Endodermal cell (in vitro differentiated cells): Measurements from ENCODE around the gene WFS1. TPM values are rescaled to one million over a fixed set of nuclear protein-coding genes. Genes with fewer than 3 reads are reported as not detected.
A peak's percentile ranks its signal among the peaks of the same experiment; 100 is the strongest.

Source experiments
- DNase-seq: peaks from one replicate; pipeline ENCODE4 v3.0.0-alpha.2; 2017
- H3K27ac ChIP-seq: 2 replicates; pipeline ENCODE4 v1.5.1; 2013; ENCODE audit warnings: mild to moderate bottlenecking, low read depth, low read length, moderate library complexity
- H3K27me3 ChIP-seq: 2 replicates; pipeline ENCODE4 v1.6.1; 2013; ENCODE audit warnings: mild to moderate bottlenecking, low read length, moderate library complexity; ENCODE audit not compliant: insufficient read depth, control insufficient read depth, poor library complexity, severe bottlenecking
- H3K36me3 ChIP-seq: 2 replicates; pipeline ENCODE4 v1.7.0; 2013; ENCODE audit warnings: mild to moderate bottlenecking, low read length, moderate library complexity; ENCODE audit not compliant: control insufficient read depth, insufficient read depth
- H3K4me1 ChIP-seq: one replicate; pipeline ENCODE4 v1.7.0; 2013; ENCODE audit warnings: low read length; ENCODE audit not compliant: control insufficient read depth, insufficient read depth
- H3K4me3 ChIP-seq: 2 replicates; pipeline ENCODE4 v1.5.1; 2013; ENCODE audit warnings: mild to moderate bottlenecking, low read length, moderate library complexity
- H3K9ac ChIP-seq: 2 replicates; pipeline ENCODE4 v1.6.1; 2013; ENCODE audit warnings: mild to moderate bottlenecking, low read length, moderate library complexity; ENCODE audit not compliant: poor library complexity, severe bottlenecking; ENCODE audit errors: extremely low read depth
- H3K9me3 ChIP-seq: 2 replicates; pipeline ENCODE4 v1.6.1; 2013; ENCODE audit warnings: mild to moderate bottlenecking, low read length, moderate library complexity; ENCODE audit not compliant: control insufficient read depth
- H3K27ac Mint-ChIP-seq: 2 replicates; pipeline ENCODE4 v1.8.0; 2020; ENCODE audit warnings: mixed read lengths
- H3K27me3 Mint-ChIP-seq: 2 replicates; pipeline ENCODE4 v1.8.0; 2021; ENCODE audit warnings: mild to moderate bottlenecking, mixed read lengths; ENCODE audit not compliant: insufficient read depth
- H3K36me3 Mint-ChIP-seq: 2 replicates; pipeline ENCODE4 v1.8.0; 2020; ENCODE audit warnings: low read depth, mixed read lengths
- H3K4me1 Mint-ChIP-seq: 2 replicates; pipeline ENCODE4 v1.8.0; 2020; ENCODE audit warnings: mixed read lengths
- H3K4me3 Mint-ChIP-seq: 2 replicates; pipeline ENCODE4 v1.8.0; 2020; ENCODE audit warnings: mild to moderate bottlenecking, moderate library complexity, mixed read lengths
- H3K9me3 Mint-ChIP-seq: 2 replicates; pipeline ENCODE4 v1.8.0; 2020; ENCODE audit warnings: mild to moderate bottlenecking, mixed read lengths
- WGBS, 2 experiments: methylation state at CpG; one replicate each; pipeline versions ENCODE4 v1.1.5 to v1.1.7; 2013; ENCODE audit warnings: missing lambda C conversion rate in 2 of 2, mixed read lengths in 1 of 2; ENCODE audit not compliant: insufficient coverage in 1 of 2, insufficient read length in 1 of 2; 5-methylcytosine and 5-hydroxymethylcytosine counted together
- total RNA-seq, 2 donors: library from RNA; stranded (reverse); fragmentation: NEBNext Ultra II Directional in 1 of 2; extraction: Animal tissue kit (Norgen Biotek cat#: 25700) in 1 of 2; gene quantifications; 2 replicates in 1 of 2; 3 replicates in 1 of 2; pipeline ENCODE4 v1.2.1, GENCODE V29; 2021
- TF ChIP-seq, protein P1 (sequence below): fragments of 200-600 bp; sonication (generic); conservative IDR thresholded peaks from 2 replicates; pipeline ENCODE4 v1.5.0; 2021; ENCODE audit warnings: antibody characterized with exemption, mild to moderate bottlenecking

WFS1 gene
- total RNA-seq, 2 donors from 2014 or later = 25.3 to 26.1 TPM

GRCh38 chr4:6239968-6240367 lies 29.7 kb upstream of the WFS1 start:
- no peaks in the 10 kb centered on the region for H3K36me3 ChIP-seq
- peaks cover 28% of the 10 kb centered on the region for H3K27me3 Mint-ChIP-seq
- no peak overlapping the region for H3K27ac Mint-ChIP-seq
- 90 to 91% methylated on average over 10 to 11 of the region's 11 CpGs for WGBS, 2 experiments
- H3K9ac ChIP-seq = no peak overlapping the region
- H3K27ac ChIP-seq = no peak overlapping the region
- H3K4me3 Mint-ChIP-seq = no peak overlapping the region
- no peaks in the 10 kb centered on the region for H3K4me1 ChIP-seq
- no peaks in the 10 kb centered on the region for H3K27me3 ChIP-seq
- H3K36me3 Mint-ChIP-seq = no peaks in the 10 kb centered on the region
- DNase-seq = no peak
- peaks cover 2% of the 10 kb centered on the region for H3K9me3 Mint-ChIP-seq
- H3K9me3 ChIP-seq = peaks cover 12% of the 10 kb centered on the region
- H3K4me1 Mint-ChIP-seq = peaks cover under 1% of the 10 kb centered on the region
- TF ChIP-seq, protein P1, sequence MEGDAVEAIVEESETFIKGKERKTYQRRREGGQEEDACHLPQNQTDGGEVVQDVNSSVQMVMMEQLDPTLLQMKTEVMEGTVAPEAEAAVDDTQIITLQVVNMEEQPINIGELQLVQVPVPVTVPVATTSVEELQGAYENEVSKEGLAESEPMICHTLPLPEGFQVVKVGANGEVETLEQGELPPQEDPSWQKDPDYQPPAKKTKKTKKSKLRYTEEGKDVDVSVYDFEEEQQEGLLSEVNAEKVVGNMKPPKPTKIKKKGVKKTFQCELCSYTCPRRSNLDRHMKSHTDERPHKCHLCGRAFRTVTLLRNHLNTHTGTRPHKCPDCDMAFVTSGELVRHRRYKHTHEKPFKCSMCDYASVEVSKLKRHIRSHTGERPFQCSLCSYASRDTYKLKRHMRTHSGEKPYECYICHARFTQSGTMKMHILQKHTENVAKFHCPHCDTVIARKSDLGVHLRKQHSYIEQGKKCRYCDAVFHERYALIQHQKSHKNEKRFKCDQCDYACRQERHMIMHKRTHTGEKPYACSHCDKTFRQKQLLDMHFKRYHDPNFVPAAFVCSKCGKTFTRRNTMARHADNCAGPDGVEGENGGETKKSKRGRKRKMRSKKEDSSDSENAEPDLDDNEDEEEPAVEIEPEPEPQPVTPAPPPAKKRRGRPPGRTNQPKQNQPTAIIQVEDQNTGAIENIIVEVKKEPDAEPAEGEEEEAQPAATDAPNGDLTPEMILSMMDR = no peak
- H3K4me3 ChIP-seq = no peak overlapping the region

DNA sequence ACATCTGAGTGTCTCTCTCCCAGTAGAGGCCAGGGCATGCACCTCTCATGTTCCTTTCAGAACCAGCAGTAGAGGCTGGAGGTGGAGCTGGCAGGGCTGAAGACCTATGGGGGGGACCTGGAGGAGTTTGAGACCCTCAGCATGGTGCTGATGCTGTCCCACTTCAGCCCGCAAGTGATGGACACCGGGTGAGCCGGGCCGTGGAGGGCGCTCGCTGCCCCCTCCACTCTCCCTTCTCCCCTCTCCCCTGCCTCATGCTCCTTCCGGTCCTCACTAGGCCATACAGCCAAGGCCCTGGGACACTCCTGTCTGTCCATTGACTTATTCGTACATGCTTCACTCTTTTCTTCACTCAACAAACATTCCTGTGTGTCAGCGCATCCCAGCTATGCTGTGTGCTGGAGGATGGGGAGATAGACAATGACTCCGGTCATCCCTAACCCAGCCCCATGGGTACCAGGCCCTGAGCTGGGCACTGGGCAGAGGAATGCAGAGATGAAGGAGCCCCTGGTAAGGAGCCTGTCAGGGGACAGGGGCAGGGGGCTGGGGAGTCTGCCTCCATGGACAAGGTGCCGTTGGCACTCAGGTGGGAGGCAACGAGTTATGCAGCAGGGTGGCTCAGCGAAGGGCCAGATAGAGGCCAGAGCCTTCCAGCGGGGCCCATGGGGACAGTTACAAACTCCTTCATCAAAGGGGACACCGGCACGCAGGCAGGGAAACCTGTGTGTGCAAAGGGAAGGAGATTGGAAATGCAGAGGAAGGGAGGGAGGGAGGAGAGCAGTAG lies 28.4 kb upstream of the WFS1 start:
- Histone ChIP-seq H3K27ac (no peak overlapping the region), H3K4me1 (no peaks in the 10 kb centered on the region), H3K4me3 (no peak overlapping the region), H3K36me3 (no peaks in the 10 kb centered on the region), H3K27me3 (no peaks in the 10 kb centered on the region), H3K9ac (no peak overlapping the region), H3K9me3 (peaks cover 14% of the 10 kb centered on the region)
- Mint-ChIP-seq H3K4me3 (no peak overlapping the region), H3K4me1 (peaks cover 2% of the 10 kb centered on the region), H3K36me3 (no peaks in the 10 kb centered on the region), H3K27me3 (peaks cover 31% of the 10 kb centered on the region), H3K9me3 (peaks cover 4% of the 10 kb centered on the region), H3K27ac (no peak overlapping the region)
- TF ChIP-seq, protein P1 = no peak
- 91 to 94% methylated on average over 11 to 16 of the region's 16 CpGs for WGBS, 2 experiments
- DNase-seq = no peak

- Histone ChIP-seq H3K36me3 (no peaks in the 10 kb centered on the region), H3K27me3 (no peaks in the 10 kb centered on the region), H3K9me3 (peaks cover 14% of the 10 kb centered on the region), H3K27ac (no peak overlapping the region), H3K4me1 (no peaks in the 10 kb centered on the region), H3K4me3 (no peak overlapping the region), H3K9ac (no peak overlapping the region)
- H3K27me3 Mint-ChIP-seq = peaks cover 33% of the 10 kb centered on the region
- no peaks in the 10 kb centered on the region for H3K36me3 Mint-ChIP-seq
- TF ChIP-seq, protein P1 = no peak
- 83 to 85% methylated on average over 8 to 11 of the region's 12 CpGs for WGBS, 2 experiments
- no peak overlapping the region for H3K4me3 Mint-ChIP-seq
- H3K4me1 Mint-ChIP-seq = peaks cover 2% of the 10 kb centered on the region
- H3K9me3 Mint-ChIP-seq = peaks cover 4% of the 10 kb centered on the region
- H3K27ac Mint-ChIP-seq = no peak overlapping the region
- DNase-seq = peak; percentile 41
Observed at GRCh38 chr4:6242271-6243029, 27.2 kb upstream of the WFS1 start.
